ENCODE data around the gene BLOC1S4. TPM values are rescaled to one million over a fixed set of nuclear protein-coding genes. Genes with fewer than 3 reads are reported as not detected.

The BLOC1S4 gene
- total RNA-seq, 6 donors from 2014 or later = 11.5 to 26.8 (median 15.3) TPM

GRCh38 chr4:6702761-6703160 lies 13.2 kb upstream of the BLOC1S4 start:
- H3K9me3 ChIP-seq = no peaks in the 10 kb centered on the region
- H3K4me3 ChIP-seq = no peak overlapping the region
- peaks cover 18 to 31% (median 20%) of the 10 kb centered on the region in 4 donors for H3K4me1 ChIP-seq
- ATAC-seq (ENCODE audit: low FRiP score in 2 of 2) (no peak), DNase-seq (no peak)
- no peaks in the 10 kb centered on the region for H3K27me3 ChIP-seq
- H3K27ac ChIP-seq = no peak overlapping the region
- TF ChIP-seq CTCF (IDR thresholded peaks at IDR 0.05) (no peak), POLR2AphosphoS5 (IDR thresholded peaks at IDR 0.05) (no peak), POLR2A (IDR thresholded peaks at IDR 0.05) (no peak), EP300 (IDR thresholded peaks at IDR 0.05) (no peak)
- peaks cover 0 to 18% (median 4%) of the 10 kb centered on the region in 4 donors for H3K36me3 ChIP-seq
- 0% methylated on average over 1 of the region's 1 CpG for WGBS, 2 donors

GRCh38 chr4:6703786-6704185 lies 12.2 kb upstream of the BLOC1S4 start:
- DNase-seq = no peak
- TF ChIP-seq POLR2A (IDR thresholded peaks at IDR 0.05) = no peak
- no peak for TF ChIP-seq POLR2AphosphoS5 (IDR thresholded peaks at IDR 0.05)
- TF ChIP-seq EP300 (IDR thresholded peaks at IDR 0.05) = no peak
- no peak for TF ChIP-seq CTCF (IDR thresholded peaks at IDR 0.05)
- no peaks in the 10 kb centered on the region for H3K9me3 ChIP-seq
- H3K36me3 ChIP-seq = peaks cover 0 to 20% (median 4%) of the 10 kb centered on the region in 4 donors
- WGBS, 2 donors = 58 to 62% methylated on average over 3 of the region's 3 CpGs
- no peak overlapping the region for H3K4me3 ChIP-seq
- no peak for ATAC-seq (ENCODE audit: low FRiP score in 2 of 2)
- H3K27me3 ChIP-seq = no peaks in the 10 kb centered on the region
- H3K27ac ChIP-seq = no peak overlapping the region
- peaks cover 26 to 41% (median 28%) of the 10 kb centered on the region in 4 donors for H3K4me1 ChIP-seq

- no peak for DNase-seq
- no peak for ATAC-seq (ENCODE audit: low FRiP score in 2 of 2)
- Histone ChIP-seq H3K36me3 (peaks cover 0 to 9% (median 4%) of the 10 kb centered on the region in 4 donors), H3K27me3 (no peaks in the 10 kb centered on the region), H3K4me3 (no peak overlapping the region), H3K4me1 (peaks cover 30 to 50% (median 35%) of the 10 kb centered on the region in 4 donors), H3K9me3 (no peaks in the 10 kb centered on the region), H3K27ac (no peak overlapping the region)
- TF ChIP-seq POLR2A (IDR thresholded peaks at IDR 0.05) (no peak), EP300 (IDR thresholded peaks at IDR 0.05) (no peak), CTCF (IDR thresholded peaks at IDR 0.05) (no peak), POLR2AphosphoS5 (IDR thresholded peaks at IDR 0.05) (no peak)
- 94 to 97% methylated on average over 2 of the region's 2 CpGs for whole genome bisulfite sequencing, 2 donors
Observed at GRCh38 chr4:6705646-6706045, 10.3 kb upstream of the BLOC1S4 start.

GRCh38 chr4:6706173-6706572 lies 9.8 kb upstream of the BLOC1S4 start:
- H3K4me3 ChIP-seq = no peak overlapping the region
- DNase-seq = no peak
- no peak for ATAC-seq (ENCODE audit: low FRiP score in 2 of 2)
- no peak for TF ChIP-seq EP300 (IDR thresholded peaks at IDR 0.05)
- TF ChIP-seq POLR2A (IDR thresholded peaks at IDR 0.05) = no peak
- no peak for TF ChIP-seq POLR2AphosphoS5 (IDR thresholded peaks at IDR 0.05)
- no peak for TF ChIP-seq CTCF (IDR thresholded peaks at IDR 0.05)
- 87 to 90% methylated on average over 5 of the region's 5 CpGs for WGBS, 2 donors
- no peak overlapping the region for H3K27ac ChIP-seq
- H3K9me3 ChIP-seq = no peaks in the 10 kb centered on the region
- no peaks in the 10 kb centered on the region for H3K27me3 ChIP-seq
- H3K36me3 ChIP-seq = peaks cover 0 to 8% (median 4%) of the 10 kb centered on the region in 4 donors
- H3K4me1 ChIP-seq = peaks cover 30 to 52% (median 37%) of the 10 kb centered on the region in 4 donors

Measured in upper lobe of left lung (tissue), 6 donors.